ENCODE data around the gene LRFN3.

GRCh38 chr19:35908973-35909683 is 27.0 kb upstream of the LRFN3 start:
- TF ChIP-seq POLR2AphosphoS5 (IDR thresholded peaks at IDR 0.05; ENCODE audit: low read depth, low read length) = no peak
- TF ChIP-seq TAF1 (IDR thresholded peaks at IDR 0.05; ENCODE audit: borderline replicate concordance, low read depth, low read length) = no peak
